Kidney (tissue), 14 donors: ENCODE measurements around the gene PEX5. TPM values are rescaled to one million over a fixed set of nuclear protein-coding genes. Genes with fewer than 3 reads are reported as not detected.
"Not testable (repeated sequence)": the region's sequence is repeated elsewhere in the genome, so short reads cannot be mapped to it uniquely, and the experiment has no call there.

Experiments used
- DNase-seq, 5 donors: peaks; one replicate each; pipeline ENCODE4 v3.0.0-alpha.2; 2013 to 2020
- FAIRE-seq: peaks from 2 replicates; lab custom pipeline; 2012; peaks lifted over from hg19 to GRCh38; lab: Jason Lieb, UNC
- H3K27ac ChIP-seq, 2 donors: one replicate each; pipeline ENCODE4 v1.7.0; 2013; ENCODE audit warnings: low read depth in 2 of 2, low read length in 2 of 2, inconsistent platforms in 1 of 2
- H3K27me3 ChIP-seq: one replicate; pipeline ENCODE4 v1.7.1; 2013; ENCODE audit warnings: low read length, inconsistent platforms; ENCODE audit not compliant: control insufficient read depth, insufficient read depth
- H3K36me3 ChIP-seq, 3 donors: one replicate each; pipeline versions ENCODE4 v1.7.0 to v1.7.1; 2013; ENCODE audit warnings: low read length in 3 of 3, control low read depth in 1 of 3, inconsistent platforms in 1 of 3; ENCODE audit not compliant: insufficient read depth in 3 of 3, control insufficient read depth in 2 of 3
- H3K4me1 ChIP-seq, 3 donors: one replicate each; pipeline versions ENCODE4 v1.7.0 to v1.7.1; 2013; ENCODE audit warnings: low read length in 3 of 3, inconsistent platforms in 1 of 3, low read depth in 1 of 3; ENCODE audit not compliant: control insufficient read depth in 2 of 3, insufficient read depth in 2 of 3
- H3K4me3 ChIP-seq, 3 donors: one replicate each; pipeline versions ENCODE4 v1.7.0 to v1.8.1; 2013; ENCODE audit warnings: low read length in 3 of 3, control low read depth in 1 of 3, inconsistent platforms in 1 of 3
- H3K9ac ChIP-seq, 3 donors: one replicate each; pipeline versions ENCODE4 v1.7.0 to v1.7.1; 2013; ENCODE audit warnings: low read length in 3 of 3, control low read depth in 1 of 3, inconsistent platforms in 1 of 3
- H3K9me3 ChIP-seq, 3 donors: one replicate each; pipeline versions ENCODE4 v1.7.0 to v1.7.1; 2013; ENCODE audit warnings: low read length in 3 of 3, control low read depth in 1 of 3, inconsistent platforms in 1 of 3; ENCODE audit not compliant: control insufficient read depth in 2 of 3, insufficient read depth in 1 of 3
- CTCF ChIP-seq: IDR thresholded peaks from 3 replicates; pipeline ENCODE4 v1.5.1; 2012; ENCODE audit warnings: mild to moderate bottlenecking, moderate library complexity, borderline replicate concordance; ENCODE audit not compliant: insufficient read depth; ENCODE audit errors: extremely low read depth
- intact Hi-C: fragments of 100-400 bp; cut with DNase I; formaldehyde crosslinking; loops from one replicate; pipeline ENCODE4 v1.11.1; 2022
- polyA plus RNA-seq: library from polyadenylated mRNA; stranded (reverse); fragments of 350-450 nt; fragmentation: Illumina TruSeq; extraction: RNeasy Lipid Tissue Mini Kit (QIAGEN cat#74804); gene quantifications from one replicate; pipeline ENCODE4 v1.2.3, GENCODE V29; 2014; ENCODE audit warnings: low read depth, low replicate concordance; ENCODE audit not compliant: insufficient read depth
- total RNA-seq: library from RNA; stranded (reverse); fragmentation: NEBNext Ultra II Directional; extraction: Animal tissue kit (Norgen Biotek cat#: 25700); gene quantifications from one replicate; pipeline ENCODE4 v1.2.1, GENCODE V29; 2021
- donor health status: control.
- donor health status: control.
- donor health status: control.
- donor health status: control.
- donor health status: control.
- donor health status: DM: yes; HTN: yes; CAD: no.
- donor health status: Normal renal cell carcinoma (clear cell type).

PEX5 gene
- total and polyA plus RNA-seq, 2 donors from 2014 or later = 30.8 to 42.3 TPM

- no peak overlapping the region for H3K4me3 ChIP-seq
- H3K9me3 ChIP-seq = peaks cover 0 to 3% (median 0%) of the 10 kb centered on the region in 3 donors
- DNase-seq (no peak), FAIRE-seq (no peak)
- no peak overlapping the region for H3K9ac ChIP-seq
- intact Hi-C loops = no loop called here
- H3K27me3 ChIP-seq = no peaks in the 10 kb centered on the region
- no peaks in the 10 kb centered on the region for H3K4me1 ChIP-seq
- H3K36me3 ChIP-seq = peaks cover 9 to 53% (median 42%) of the 10 kb centered on the region in 3 donors
- no peak for TF ChIP-seq CTCF
- no peak overlapping the region for H3K27ac ChIP-seq
Measured at GRCh38 chr12:7210642-7211151, 21.2 kb downstream of the PEX5 start.

- FAIRE-seq (no peak), DNase-seq (no peak)
- H3K9me3 ChIP-seq = peaks cover 0 to 3% (median 0%) of the 10 kb centered on the region in 3 donors
- H3K36me3 ChIP-seq = peaks cover 9 to 35% (median 31%) of the 10 kb centered on the region in 3 donors
- intact Hi-C loops = no loop called here
- H3K9ac ChIP-seq = no peak overlapping the region
- H3K4me3 ChIP-seq = no peak overlapping the region
- no peak for TF ChIP-seq CTCF
- H3K27ac ChIP-seq = no peak overlapping the region
- no peaks in the 10 kb centered on the region for H3K27me3 ChIP-seq
- no peaks in the 10 kb centered on the region for H3K4me1 ChIP-seq
Measured at GRCh38 chr12:7212678-7213077, 23.2 kb downstream of the PEX5 start.

- H3K4me1 ChIP-seq, H3K9ac ChIP-seq, H3K27ac ChIP-seq, H3K27me3 ChIP-seq, FAIRE-seq, H3K4me3 ChIP-seq, intact Hi-C loops, H3K9me3 ChIP-seq, DNase-seq: not testable (repeated sequence)
- peaks cover 7 to 25% (median 20%) of the 10 kb centered on the region in 3 donors for H3K36me3 ChIP-seq
Measured at GRCh38 chr12:7213745-7214144, 24.3 kb downstream of the PEX5 start.

GRCh38 chr12:7217475-7218069, 28.1 kb downstream of the PEX5 start:
- H3K9me3 ChIP-seq = peaks cover 0 to 3% (median 0%) of the 10 kb centered on the region in 3 donors

More at GRCh38 chr12:7217475-7218069, 28.1 kb downstream of the PEX5 start:
- intact Hi-C loops = no loop called here
- Histone ChIP-seq H3K27ac (no peak overlapping the region), H3K36me3 (no peaks in the 10 kb centered on the region), H3K27me3 (no peaks in the 10 kb centered on the region), H3K9ac (no peak overlapping the region), H3K4me3 (no peak overlapping the region), H3K4me1 (no peaks in the 10 kb centered on the region)
- DNase-seq = no peak
- no peak for FAIRE-seq
- TF ChIP-seq CTCF = no peak
